Measurements from ENCODE around the gene ARHGDIG. TPM values are rescaled to one million over a fixed set of nuclear protein-coding genes. Genes with fewer than 3 reads are reported as not detected.
"Not testable (repeated sequence)": the region's sequence is repeated elsewhere in the genome, so short reads cannot be mapped to it uniquely, and the experiment has no call there.

ARHGDIG gene
- polyA plus RNA-seq, 3 donors = 0.22 to 78.0 (median 4.1) TPM

GRCh38 chr16:311725-312124 lies 31.3 kb downstream of the ARHGDIG start:
- no peak overlapping the region for H3K27ac ChIP-seq (ENCODE audit: low read depth, low read length)
- 97% methylated on average over 14 to 15 of the region's 15 CpGs for WGBS, 3 donors

- 94 to 95% (median 95%) methylated on average over 16 of the region's 16 CpGs for WGBS, 3 donors
Observed at GRCh38 chr16:314351-314750, 34.0 kb downstream of the ARHGDIG start.

GRCh38 chr16:314795-315299 lies 34.5 kb downstream of the ARHGDIG start:
- no peak overlapping the region for H3K27ac ChIP-seq (ENCODE audit: low read depth, low read length)
- WGBS, 3 donors = 72 to 86% (median 77%) methylated on average over 14 of the region's 14 CpGs

More at GRCh38 chr16:314351-314750, 34.0 kb downstream of the ARHGDIG start:
- no peak overlapping the region for H3K27ac ChIP-seq (ENCODE audit: low read depth, low read length)

- no peak overlapping the region for H3K27ac ChIP-seq (ENCODE audit: low read depth, low read length)
- 89 to 96% (median 93%) methylated on average over 19 of the region's 19 CpGs for WGBS, 3 donors
Observed at GRCh38 chr16:316741-317464, 36.5 kb downstream of the ARHGDIG start.

GRCh38 chr16:317583-317982 lies 37.2 kb downstream of the ARHGDIG start:
- no peak overlapping the region for H3K27ac ChIP-seq (ENCODE audit: low read depth, low read length)
- whole genome bisulfite sequencing, 3 donors = 89 to 96% (median 95%) methylated on average over 5 of the region's 5 CpGs

GRCh38 chr16:318628-319027 lies 38.2 kb downstream of the ARHGDIG start:
- 82 to 94% (median 94%) methylated on average over 18 to 22 of the region's 22 CpGs for WGBS, 3 donors

GRCh38 chr16:320206-320605 lies 39.8 kb downstream of the ARHGDIG start:
- no peak overlapping the region for H3K27ac ChIP-seq (ENCODE audit: low read depth, low read length)
- 89 to 93% (median 92%) methylated on average over 5 of the region's 5 CpGs for WGBS, 3 donors

More at GRCh38 chr16:318628-319027, 38.2 kb downstream of the ARHGDIG start:
- H3K27ac ChIP-seq (ENCODE audit: low read depth, low read length) = no peak overlapping the region

GRCh38 chr16:321532-321931 lies 41.1 kb downstream of the ARHGDIG start:
- no peak overlapping the region for H3K27ac ChIP-seq (ENCODE audit: low read depth, low read length)
- 72 to 81% (median 78%) methylated on average over 9 of the region's 9 CpGs for WGBS, 3 donors

GRCh38 chr16:322476-323143 lies 42.2 kb downstream of the ARHGDIG start:
- WGBS, 3 donors = 88 to 92% (median 88%) methylated on average over 12 to 13 of the region's 13 CpGs
- no peak overlapping the region for H3K27ac ChIP-seq (ENCODE audit: low read depth, low read length)

GRCh38 chr16:324201-324450 lies 43.7 kb downstream of the ARHGDIG start:
- 84 to 90% (median 88%) methylated on average over 17 of the region's 17 CpGs for WGBS, 3 donors

GRCh38 chr16:324451-325334 lies 44.3 kb downstream of the ARHGDIG start:
- no peak overlapping the region for H3K27ac ChIP-seq (ENCODE audit: low read depth, low read length)

More at GRCh38 chr16:324201-324450, 43.7 kb downstream of the ARHGDIG start:
- no peak overlapping the region for H3K27ac ChIP-seq (ENCODE audit: low read depth, low read length)

GRCh38 chr16:325375-326145 lies 45.2 kb downstream of the ARHGDIG start:
- no peak overlapping the region for H3K27ac ChIP-seq (ENCODE audit: low read depth, low read length)
- 73 to 91% (median 78%) methylated on average over 28 of the region's 28 CpGs for WGBS, 3 donors

More at GRCh38 chr16:324451-325334, 44.3 kb downstream of the ARHGDIG start:
- 38 to 75% (median 44%) methylated on average over 50 to 55 of the region's 55 CpGs for WGBS, 3 donors

GRCh38 chr16:330741-331140 lies 50.4 kb downstream of the ARHGDIG start:
- H3K27ac ChIP-seq (ENCODE audit: low read depth, low read length) = no peak overlapping the region
- WGBS, 3 donors = 74 to 87% (median 81%) methylated on average over 2 of the region's 2 CpGs

- not testable (repeated sequence) for H3K27ac ChIP-seq (ENCODE audit: low read depth, low read length)
- WGBS, 3 donors = 52 to 83% (median 65%) methylated on average over 5 to 6 of the region's 6 CpGs
Observed at GRCh38 chr16:331181-331814, 50.9 kb downstream of the ARHGDIG start.

Data from adipose tissue (tissue), 3 donors.